Tibial artery (tissue), 4 donors: ENCODE data around the gene ARHGEF19.
"Not testable (repeated sequence)": the region's sequence is repeated elsewhere in the genome, so short reads cannot be mapped to it uniquely, and the experiment has no call there.

Experiments
- DNase-seq, 2 donors: peaks; one replicate each; pipeline ENCODE4 v3.0.0-alpha.2; 2019
- H3K27ac ChIP-seq, 2 donors: fragments of 200-600 bp; sonication (generic) in 1 of 2; 1 replicate in 1 of 2; 2 replicates in 1 of 2; pipeline ENCODE4 v1.5.1; 2018 to 2019; ENCODE audit warnings: mild to moderate bottlenecking in 1 of 2
- H3K27me3 ChIP-seq, 2 donors: fragments of 200-600 bp; sonication (generic) in 1 of 2; one replicate each; pipeline versions ENCODE4 v1.5.1 to v1.6.0; 2016 to 2019
- H3K36me3 ChIP-seq, 3 donors: fragments of 200-600 bp; sonication (generic) in 2 of 3; one replicate each; pipeline ENCODE4 v1.5.1; 2016 to 2019; ENCODE audit warnings: mild to moderate bottlenecking in 2 of 3
- H3K4me1 ChIP-seq, 4 donors: fragments of 200-600 bp; sonication (generic) in 2 of 4; 1 replicate in 3 of 4; 2 replicates in 1 of 4; pipeline ENCODE4 v1.5.1; 2016 to 2019
- H3K4me3 ChIP-seq, 2 donors: fragments of 200-600 bp; sonication (generic) in 1 of 2; 1 replicate in 1 of 2; 2 replicates in 1 of 2; pipeline ENCODE4 v1.5.1; 2018 to 2019; ENCODE audit warnings: mild to moderate bottlenecking in 2 of 2
- H3K9me3 ChIP-seq, 3 donors: fragments of 200-600 bp; sonication (generic) in 1 of 3; one replicate each; pipeline ENCODE4 v1.5.1; 2016 to 2019
- intact Hi-C: fragments of 100-400 bp; cut with DNase I; formaldehyde crosslinking; loops from one replicate; pipeline ENCODE4 v1.15.0; 2023; ENCODE audit warnings: low total_unique reads
- TF ChIP-seq, protein P1 (sequence below), 2 experiments: fragments of 200-600 bp in 1 of 2; fragments of 450-650 bp in 1 of 2; IDR thresholded peaks; one replicate each; pipeline ENCODE4 v1.5.1; 2017 to 2019; ENCODE audit warnings: antibody characterized with exemption in 2 of 2, mild to moderate bottlenecking in 1 of 2, moderate library complexity in 1 of 2

ARHGEF19 gene

DNA sequence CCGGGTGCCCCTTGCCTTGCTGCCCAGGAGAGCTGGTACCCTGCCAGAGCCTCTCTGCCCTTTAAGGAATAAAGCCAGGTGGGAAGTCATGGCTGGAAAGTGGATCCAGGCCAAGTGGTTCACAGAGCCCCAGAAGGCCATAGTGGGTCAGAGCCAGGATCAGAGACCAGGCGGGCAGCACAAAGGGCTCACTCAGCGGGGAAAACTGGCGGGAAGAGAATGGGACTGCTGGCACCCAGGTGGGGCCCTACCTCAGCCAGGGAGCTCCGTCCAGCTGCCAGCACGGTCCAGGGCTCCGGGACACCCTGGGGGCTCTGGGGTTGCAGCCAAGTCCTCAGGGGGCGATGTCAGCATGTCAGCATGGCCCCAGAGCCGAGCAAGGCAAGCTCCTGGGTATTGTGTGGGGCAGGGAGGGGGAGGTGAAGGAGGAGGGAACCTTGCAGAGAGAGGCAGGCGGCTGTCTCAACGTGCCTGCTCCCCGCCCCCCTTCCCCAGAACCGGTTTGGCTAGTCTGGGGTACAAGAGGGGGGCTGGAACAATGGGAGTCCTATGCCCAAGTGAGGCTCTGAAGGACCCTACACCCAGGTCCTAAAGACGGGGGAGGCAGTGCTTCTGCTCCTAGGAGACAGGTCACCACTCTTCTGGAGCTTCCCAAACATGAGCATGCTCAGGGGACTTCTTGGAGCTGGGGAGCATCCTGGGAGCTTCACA lies at the start of gene ARHGEF19:
TSS of gene ARHGEF19 (minus strand) at position 402 of the 711 bp plus-strand sequence. CDS start 3,598 bp downstream, outside the sequence.
- Histone ChIP-seq H3K4me1 (peaks cover 0 to 35% (median 13%) of the 10 kb centered on the region in 4 donors), H3K27ac (no peak within 1 kb of the TSS), H3K9me3 (no peaks in the 10 kb centered on the region), H3K27me3 (no peaks in the 10 kb centered on the region), H3K36me3 (no peaks in the 10 kb centered on the region), H3K4me3 (no peak within 1 kb of the TSS)
- TF ChIP-seq, protein P1, sequence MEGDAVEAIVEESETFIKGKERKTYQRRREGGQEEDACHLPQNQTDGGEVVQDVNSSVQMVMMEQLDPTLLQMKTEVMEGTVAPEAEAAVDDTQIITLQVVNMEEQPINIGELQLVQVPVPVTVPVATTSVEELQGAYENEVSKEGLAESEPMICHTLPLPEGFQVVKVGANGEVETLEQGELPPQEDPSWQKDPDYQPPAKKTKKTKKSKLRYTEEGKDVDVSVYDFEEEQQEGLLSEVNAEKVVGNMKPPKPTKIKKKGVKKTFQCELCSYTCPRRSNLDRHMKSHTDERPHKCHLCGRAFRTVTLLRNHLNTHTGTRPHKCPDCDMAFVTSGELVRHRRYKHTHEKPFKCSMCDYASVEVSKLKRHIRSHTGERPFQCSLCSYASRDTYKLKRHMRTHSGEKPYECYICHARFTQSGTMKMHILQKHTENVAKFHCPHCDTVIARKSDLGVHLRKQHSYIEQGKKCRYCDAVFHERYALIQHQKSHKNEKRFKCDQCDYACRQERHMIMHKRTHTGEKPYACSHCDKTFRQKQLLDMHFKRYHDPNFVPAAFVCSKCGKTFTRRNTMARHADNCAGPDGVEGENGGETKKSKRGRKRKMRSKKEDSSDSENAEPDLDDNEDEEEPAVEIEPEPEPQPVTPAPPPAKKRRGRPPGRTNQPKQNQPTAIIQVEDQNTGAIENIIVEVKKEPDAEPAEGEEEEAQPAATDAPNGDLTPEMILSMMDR (IDR thresholded peaks at IDR 0.05) = no peak
- intact Hi-C loops = no loop called here
- no peak for DNase-seq

DNA sequence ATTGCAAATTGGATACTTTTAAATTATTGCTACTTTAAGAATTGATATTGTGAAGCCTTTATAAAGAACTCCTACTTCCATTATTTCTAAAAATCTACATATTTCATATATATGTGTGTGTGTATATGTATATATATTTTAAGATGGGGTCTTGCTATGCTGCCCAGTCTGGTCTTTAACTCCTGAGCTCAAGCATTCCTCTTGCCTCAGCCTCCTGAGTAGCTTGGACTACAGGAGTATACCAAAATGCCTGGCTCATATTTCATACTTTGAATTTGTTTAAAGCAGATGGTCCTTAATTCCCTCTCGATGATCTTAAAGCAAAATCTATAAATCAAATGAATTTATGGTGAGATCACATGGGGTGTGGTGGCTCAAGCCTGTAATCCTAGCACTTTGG lies 49.6 kb upstream of the ARHGEF19 start:
- Histone ChIP-seq H3K27ac (no peak overlapping the region), H3K36me3 (no peaks in the 10 kb centered on the region), H3K4me3 (no peak overlapping the region), H3K9me3 (no peaks in the 10 kb centered on the region), H3K27me3 (no peaks in the 10 kb centered on the region), H3K4me1 (peaks cover 0 to 83% (median 16%) of the 10 kb centered on the region in 4 donors)
- DNase-seq = no peak
- intact Hi-C loops = no loop called here
- TF ChIP-seq, protein P1 (IDR thresholded peaks at IDR 0.05) = no peak

DNA sequence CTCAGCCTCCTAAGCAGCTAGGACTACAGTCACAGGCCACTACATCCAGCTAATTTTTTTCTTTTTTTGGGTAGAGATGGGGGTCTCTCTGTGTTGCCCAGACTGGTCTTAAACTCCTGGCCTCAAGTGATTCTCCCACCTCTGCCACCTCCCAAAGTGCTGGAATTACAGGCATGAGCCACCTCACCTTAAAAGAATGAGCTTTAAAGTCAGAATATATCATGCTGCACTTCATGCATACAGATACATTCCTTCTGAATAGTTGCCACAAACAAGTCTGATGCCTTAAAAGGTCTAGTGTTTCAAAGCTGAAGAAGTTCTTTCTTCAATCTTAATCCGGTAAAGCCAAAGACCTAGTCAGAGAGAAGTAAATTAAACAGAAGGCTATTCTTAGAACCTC lies 48.4 kb upstream of the ARHGEF19 start:
- H3K9me3 ChIP-seq = no peaks in the 10 kb centered on the region
- H3K27me3 ChIP-seq = no peaks in the 10 kb centered on the region
- DNase-seq = no peak
- intact Hi-C loops = no loop called here
- peaks cover 0 to 80% (median 7%) of the 10 kb centered on the region in 4 donors for H3K4me1 ChIP-seq
- TF ChIP-seq, protein P1 (IDR thresholded peaks at IDR 0.05) = no peak
- peaks cover 7 to 8% (median 7%) of the 10 kb centered on the region in 3 donors for H3K36me3 ChIP-seq
- peak overlapping the region in 1 of 2 donors; percentile 29 for H3K27ac ChIP-seq
- H3K4me3 ChIP-seq = no peak overlapping the region

DNA sequence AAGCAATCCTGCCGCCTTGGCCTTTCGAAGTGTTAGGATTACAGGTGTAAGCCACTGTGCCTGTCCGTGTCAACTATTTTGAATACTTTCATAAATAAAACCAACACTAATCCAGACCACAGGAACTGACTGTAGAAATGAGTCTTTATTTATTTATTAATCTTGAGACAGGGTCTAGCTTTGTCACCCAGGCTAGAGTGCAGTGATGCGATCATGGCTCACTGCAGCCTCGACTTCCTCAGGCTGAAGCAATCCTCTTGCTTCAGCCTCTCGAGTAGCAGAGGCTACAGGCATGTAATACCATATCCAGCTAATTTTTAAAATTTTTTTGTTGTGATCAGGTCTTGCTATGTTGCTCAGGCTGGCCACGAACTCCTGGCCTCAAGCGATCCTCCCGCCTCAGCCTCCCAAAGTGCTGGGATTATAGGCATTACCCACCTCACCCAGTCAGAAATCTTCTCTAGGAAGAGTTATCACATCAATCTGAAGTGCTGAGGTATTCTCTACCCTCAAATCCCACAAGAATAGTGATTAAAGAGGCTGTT lies 46.2 kb upstream of the ARHGEF19 start:
- Histone ChIP-seq H3K9me3 (no peaks in the 10 kb centered on the region), H3K4me3 (no peak overlapping the region), H3K36me3 (peaks cover 19 to 29% (median 28%) of the 10 kb centered on the region in 3 donors), H3K4me1 (peaks cover 0 to 79% (median 14%) of the 10 kb centered on the region in 4 donors), H3K27me3 (no peaks in the 10 kb centered on the region), H3K27ac (no peak overlapping the region)
- DNase-seq = peak in 1 of 2 donors; percentile 29
- intact Hi-C loops = no loop called here
- TF ChIP-seq, protein P1 (IDR thresholded peaks at IDR 0.05) = no peak

DNA sequence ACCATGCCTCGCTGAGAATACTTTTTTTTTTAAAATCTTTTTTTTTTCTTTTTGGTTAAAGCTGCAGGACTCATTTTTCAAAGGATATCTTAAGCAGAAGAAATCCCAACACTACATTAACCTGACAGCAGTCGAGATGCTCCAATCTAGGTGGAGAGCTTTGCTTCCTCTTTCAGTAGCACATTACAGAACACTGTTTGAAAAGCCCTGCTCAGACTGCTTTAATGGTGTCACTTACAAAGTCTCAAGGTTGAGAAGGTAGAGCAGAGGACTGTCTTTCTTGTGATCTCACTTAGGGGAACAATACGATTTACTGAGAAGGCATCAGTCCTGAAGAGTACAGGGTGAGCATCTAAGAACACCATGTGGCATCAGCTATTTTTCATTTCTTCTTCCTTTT lies 45.5 kb upstream of the ARHGEF19 start:
- DNase-seq = no peak
- Histone ChIP-seq H3K4me1 (peaks cover 0 to 79% (median 14%) of the 10 kb centered on the region in 4 donors), H3K36me3 (peaks cover 25 to 35% (median 35%) of the 10 kb centered on the region in 3 donors), H3K27ac (no peak overlapping the region), H3K27me3 (no peaks in the 10 kb centered on the region), H3K4me3 (no peak overlapping the region), H3K9me3 (no peaks in the 10 kb centered on the region)
- TF ChIP-seq, protein P1 (IDR thresholded peaks at IDR 0.05) = no peak
- intact Hi-C loops = no loop called here

DNA sequence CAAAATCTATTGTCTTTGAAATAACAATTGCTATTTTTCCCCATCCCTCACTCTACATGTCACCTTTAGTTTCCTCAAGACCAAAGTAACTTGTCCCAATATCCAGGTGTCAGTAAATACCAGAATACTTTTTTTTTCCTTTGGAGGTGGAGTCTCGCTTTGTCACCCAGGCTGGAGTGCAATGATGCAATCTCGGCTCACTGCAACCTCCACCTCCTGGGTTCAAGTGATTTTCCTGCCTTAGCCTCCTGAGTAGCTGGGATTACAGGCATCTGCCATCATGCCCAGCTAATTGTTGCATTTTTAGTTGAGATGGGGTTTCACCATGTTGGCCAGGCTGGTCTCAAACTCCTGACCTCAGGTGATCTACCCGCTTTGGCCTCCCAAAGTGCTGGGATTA lies 45.1 kb upstream of the ARHGEF19 start:
- H3K27ac ChIP-seq, H3K4me3 ChIP-seq, H3K9me3 ChIP-seq, intact Hi-C loops, DNase-seq, H3K27me3 ChIP-seq: not testable (repeated sequence)
- peaks cover 0 to 79% (median 16%) of the 10 kb centered on the region in 4 donors for H3K4me1 ChIP-seq
- H3K36me3 ChIP-seq = peaks cover 25 to 39% (median 37%) of the 10 kb centered on the region in 3 donors
